Astrocyte (in vitro differentiated cells and primary cell): ENCODE results near the gene TNRC18. TPM values are rescaled to one million over a fixed set of nuclear protein-coding genes. Genes with fewer than 3 reads are reported as not detected.

Experiments
- DNase-seq: peaks from one replicate; pipeline ENCODE4 v3.0.0-alpha.2; 2010; ENCODE audit warnings: low read depth
- FAIRE-seq: peaks from 2 replicates; lab custom pipeline; 2011; peaks lifted over from hg19 to GRCh38; lab: Jason Lieb, UNC
- H2AFZ ChIP-seq: 2 replicates; pipeline ENCODE4 v1.6.0; 2012; ENCODE audit warnings: low read depth, low read length, inconsistent platforms
- H3K27ac ChIP-seq: 2 replicates; pipeline ENCODE4 v1.5.1; 2011; ENCODE audit warnings: low read depth, low read length, inconsistent platforms
- H3K27me3 ChIP-seq: 2 replicates; pipeline ENCODE4 v1.6.0; 2011; ENCODE audit warnings: low read length, inconsistent platforms; ENCODE audit not compliant: insufficient read depth
- H3K36me3 ChIP-seq: 2 replicates; pipeline ENCODE4 v1.5.1; 2011; ENCODE audit warnings: low read length, inconsistent platforms; ENCODE audit not compliant: insufficient read depth
- H3K4me1 ChIP-seq: 2 replicates; pipeline ENCODE4 v1.5.1; 2011; ENCODE audit warnings: low read length, inconsistent platforms; ENCODE audit not compliant: insufficient read depth
- H3K4me2 ChIP-seq: 2 replicates; pipeline ENCODE4 v1.6.0; 2012; ENCODE audit warnings: low read length, inconsistent platforms
- H3K4me3 ChIP-seq: 2 replicates; pipeline ENCODE4 v1.5.1; 2011; ENCODE audit warnings: low read depth, mild to moderate bottlenecking, low read length, inconsistent platforms; ENCODE audit not compliant: insufficient read depth
- H3K79me2 ChIP-seq: 2 replicates; pipeline ENCODE4 v1.6.0; 2012; ENCODE audit warnings: mild to moderate bottlenecking, low read length, inconsistent platforms; ENCODE audit not compliant: insufficient read depth
- H3K9ac ChIP-seq: 2 replicates; pipeline ENCODE4 v1.6.0; 2012; ENCODE audit warnings: mild to moderate bottlenecking, low read length, inconsistent platforms
- H3K9me3 ChIP-seq: 2 replicates; pipeline ENCODE4 v1.5.1; 2012; ENCODE audit warnings: low read depth, mild to moderate bottlenecking, low read length, inconsistent platforms; ENCODE audit not compliant: insufficient read depth
- H4K20me1 ChIP-seq: 2 replicates; pipeline ENCODE4 v1.6.0; 2012; ENCODE audit warnings: low read length, inconsistent platforms; ENCODE audit not compliant: insufficient read depth
- H3K27ac Mint-ChIP-seq: one replicate; pipeline ENCODE4 v1.8.0; 2021; ENCODE audit warnings: mild to moderate bottlenecking, mixed read lengths; ENCODE audit not compliant: unreplicated experiment
- H3K27me3 Mint-ChIP-seq: one replicate; pipeline ENCODE4 v1.8.0; 2021; ENCODE audit warnings: low read depth, mixed read lengths; ENCODE audit not compliant: unreplicated experiment
- H3K36me3 Mint-ChIP-seq: one replicate; pipeline ENCODE4 v1.8.0; 2021; ENCODE audit warnings: low read depth, mixed read lengths; ENCODE audit not compliant: unreplicated experiment
- H3K4me1 Mint-ChIP-seq: one replicate; pipeline ENCODE4 v1.8.0; 2021; ENCODE audit warnings: low read depth, mixed read lengths; ENCODE audit not compliant: unreplicated experiment
- H3K4me3 Mint-ChIP-seq: one replicate; pipeline ENCODE4 v1.8.0; 2021; ENCODE audit warnings: mild to moderate bottlenecking, moderate library complexity, mixed read lengths; ENCODE audit not compliant: unreplicated experiment
- H3K9me3 Mint-ChIP-seq: one replicate; pipeline ENCODE4 v1.8.0; 2021; ENCODE audit warnings: mild to moderate bottlenecking, mixed read lengths; ENCODE audit not compliant: unreplicated experiment
- CTCF ChIP-seq: IDR thresholded peaks from 2 replicates; pipeline ENCODE4 v1.5.1; 2011; ENCODE audit warnings: low read depth, mild to moderate bottlenecking, inconsistent platforms, low read length, moderate library complexity; ENCODE audit not compliant: insufficient read depth
- EZH2 ChIP-seq: IDR thresholded peaks from 2 replicates; pipeline ENCODE4 v1.6.1; 2012; ENCODE audit warnings: mild to moderate bottlenecking, low read length, inconsistent platforms; ENCODE audit not compliant: insufficient read depth
- total RNA-seq: library from RNA; stranded (reverse); gene quantifications from 2 replicates; pipeline ENCODE4 v1.2.1, GENCODE V29; 2021

Gene TNRC18
- total RNA-seq, 1 donor from 2014 or later, result 84.3 TPM

- H2AFZ ChIP-seq, result no peak overlapping the region
- no peak overlapping the region for H3K4me3 Mint-ChIP-seq
- TF ChIP-seq EZH2 (no peak), CTCF (no peak)
- peaks cover 2% of the 10 kb centered on the region for H3K9me3 Mint-ChIP-seq
- no peaks in the 10 kb centered on the region for H3K36me3 ChIP-seq
- H3K27ac Mint-ChIP-seq, result peak overlapping the region; percentile 12
- H3K4me2 ChIP-seq, result no peak overlapping the region
- H3K4me1 ChIP-seq, result peaks cover 3% of the 10 kb centered on the region
- no peaks in the 10 kb centered on the region for H3K79me2 ChIP-seq
- peaks cover 12% of the 10 kb centered on the region for H3K4me1 Mint-ChIP-seq
- peaks cover 7% of the 10 kb centered on the region for H4K20me1 ChIP-seq
- peaks cover 9% of the 10 kb centered on the region for H3K27me3 Mint-ChIP-seq
- no peaks in the 10 kb centered on the region for H3K9me3 ChIP-seq
- no peak for DNase-seq
- no peaks in the 10 kb centered on the region for H3K27me3 ChIP-seq
- H3K36me3 Mint-ChIP-seq, result peaks cover 3% of the 10 kb centered on the region
- no peak overlapping the region for H3K4me3 ChIP-seq
- H3K27ac ChIP-seq, result no peak overlapping the region
- no peak for FAIRE-seq
- H3K9ac ChIP-seq, result no peak overlapping the region
Observed at GRCh38 chr7:5451391-5451790, 27.8 kb upstream of the TNRC18 start.

GRCh38 chr7:5450549-5451327, 27.1 kb upstream of the TNRC18 start:
- Mint-ChIP-seq H3K27me3 (peaks cover 5% of the 10 kb centered on the region), H3K4me3 (no peak overlapping the region), H3K36me3 (peaks cover under 1% of the 10 kb centered on the region), H3K27ac (no peak overlapping the region), H3K4me1 (peaks cover 12% of the 10 kb centered on the region), H3K9me3 (no peaks in the 10 kb centered on the region)
- no peak overlapping the region for H3K27ac ChIP-seq
- no peaks in the 10 kb centered on the region for H3K9me3 ChIP-seq
- no peaks in the 10 kb centered on the region for H3K79me2 ChIP-seq
- H4K20me1 ChIP-seq, result peaks cover 7% of the 10 kb centered on the region
- H3K36me3 ChIP-seq, result no peaks in the 10 kb centered on the region
- FAIRE-seq (no peak), DNase-seq (no peak)
- H3K4me1 ChIP-seq, result peaks cover 3% of the 10 kb centered on the region
- H3K4me2 ChIP-seq, result no peak overlapping the region
- no peak overlapping the region for H2AFZ ChIP-seq
- H3K9ac ChIP-seq, result no peak overlapping the region
- TF ChIP-seq CTCF, result peak; percentile 23
- no peak for TF ChIP-seq EZH2
- no peaks in the 10 kb centered on the region for H3K27me3 ChIP-seq
- no peak overlapping the region for H3K4me3 ChIP-seq
